GM18519 (cell line): Measurements from ENCODE around the gene UBE2G1.
"Not testable (repeated sequence)": the region's sequence is repeated elsewhere in the genome, so short reads cannot be mapped to it uniquely, and the experiment has no call there.

Experiments used
- ATAC-seq: cut with Tn5 transposase; IDR thresholded peaks from one replicate; pipeline ENCODE4 v1.9.1; 2021; ENCODE audit warnings: mild to moderate bottlenecking, moderate library complexity; ENCODE audit not compliant: unreplicated experiment, low FRiP score

UBE2G1 gene

GRCh38 chr17:4375796-4376440 lies 9.4 kb upstream of the UBE2G1 start:
- ATAC-seq = not testable (repeated sequence)

DNA sequence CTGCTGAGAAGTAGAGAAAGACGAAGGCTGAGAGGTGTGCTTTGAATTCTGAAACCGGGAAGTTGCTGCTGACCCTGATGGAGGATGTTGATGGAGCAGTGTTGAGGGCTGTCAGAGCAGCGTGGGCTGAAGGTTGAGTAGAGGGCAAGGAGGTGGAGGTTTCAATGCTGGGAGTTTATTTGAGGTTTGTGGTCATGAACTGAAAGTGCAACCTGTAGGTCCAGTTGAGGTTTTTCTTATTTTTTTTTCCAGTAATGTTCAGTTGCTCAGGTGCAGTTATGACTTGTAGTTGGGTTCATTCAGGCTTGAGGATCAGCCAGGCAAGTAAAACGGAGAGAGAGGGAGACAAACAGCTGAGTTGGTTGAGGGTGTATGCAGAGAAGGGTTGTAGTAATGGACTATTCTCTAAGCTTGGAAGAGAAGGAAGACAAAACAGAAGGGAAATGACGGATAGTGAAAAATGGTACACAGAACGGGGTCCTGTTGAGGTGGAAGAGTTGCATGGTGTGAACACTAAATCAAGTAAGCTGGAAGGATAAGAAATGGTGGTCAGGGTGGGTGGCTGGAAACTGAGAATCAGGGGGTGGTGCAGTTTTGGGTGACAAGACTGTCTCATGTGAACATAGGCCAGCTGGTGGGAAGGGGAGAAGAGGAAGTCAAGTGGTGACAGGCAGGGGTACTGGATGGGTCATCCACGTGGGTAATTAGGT lies 8.7 kb upstream of the UBE2G1 start:
- ATAC-seq = peak; percentile 69

DNA sequence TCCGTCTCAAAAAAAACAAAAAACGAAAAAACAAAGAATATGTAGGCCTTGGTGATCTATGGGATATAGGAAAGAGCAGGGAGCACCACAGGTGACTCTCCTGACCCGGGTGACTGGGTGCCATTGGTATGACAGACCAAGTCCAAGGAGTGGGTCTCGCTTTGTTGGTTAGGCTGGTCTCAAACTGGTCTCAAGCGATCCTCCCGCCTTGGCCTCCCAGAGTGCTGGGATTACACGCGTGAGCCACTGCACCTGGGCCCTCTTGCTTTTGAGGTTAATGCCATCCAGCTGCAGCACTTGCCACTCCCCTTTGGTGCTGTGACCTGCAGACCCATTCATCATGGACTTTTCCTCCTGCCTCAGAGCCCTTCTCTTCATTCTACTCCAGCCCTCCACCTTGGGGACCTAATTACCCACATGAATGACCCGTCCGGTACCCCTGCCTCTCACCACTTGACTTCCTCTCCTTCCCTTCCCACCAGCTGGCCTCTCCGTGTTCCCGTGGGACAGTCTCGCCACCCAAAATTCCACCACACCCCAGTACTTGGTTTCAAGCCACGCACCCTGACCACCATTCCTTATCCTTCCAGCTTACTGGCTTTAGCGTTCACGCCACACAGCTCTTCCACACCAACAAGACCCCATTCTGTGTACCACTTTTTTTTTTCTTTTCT lies 3.2 kb upstream of the UBE2G1 start:
- ATAC-seq = no peak

DNA sequence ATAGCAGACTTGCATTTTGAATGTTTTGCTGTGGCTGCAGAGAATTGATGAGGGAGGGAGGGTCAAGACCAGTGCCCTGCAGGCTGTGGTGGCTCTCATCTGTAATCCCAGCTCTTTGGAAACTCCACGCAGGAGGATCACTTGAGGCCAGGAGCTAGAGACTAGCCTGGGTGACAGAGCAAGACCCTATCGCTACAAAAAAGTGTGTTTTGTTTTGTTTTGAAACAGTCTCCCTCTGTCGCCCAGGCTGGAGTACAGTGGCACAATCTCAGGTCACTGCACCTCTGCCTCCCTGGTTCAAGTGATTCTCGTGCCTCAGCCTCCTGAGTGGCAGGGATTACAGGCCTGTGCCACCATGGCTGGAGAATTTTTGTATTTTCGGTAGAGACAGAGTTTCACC lies 1.9 kb upstream of the UBE2G1 start:
- ATAC-seq = no peak

- ATAC-seq = not testable (repeated sequence)
These were observed 702 bp upstream of the UBE2G1 start for GRCh38 chr17:4367177-4367576.

GRCh38 chr17:4365628-4366326 lies 698 bp downstream of the UBE2G1 start:
- peak; percentile 10 for ATAC-seq

DNA sequence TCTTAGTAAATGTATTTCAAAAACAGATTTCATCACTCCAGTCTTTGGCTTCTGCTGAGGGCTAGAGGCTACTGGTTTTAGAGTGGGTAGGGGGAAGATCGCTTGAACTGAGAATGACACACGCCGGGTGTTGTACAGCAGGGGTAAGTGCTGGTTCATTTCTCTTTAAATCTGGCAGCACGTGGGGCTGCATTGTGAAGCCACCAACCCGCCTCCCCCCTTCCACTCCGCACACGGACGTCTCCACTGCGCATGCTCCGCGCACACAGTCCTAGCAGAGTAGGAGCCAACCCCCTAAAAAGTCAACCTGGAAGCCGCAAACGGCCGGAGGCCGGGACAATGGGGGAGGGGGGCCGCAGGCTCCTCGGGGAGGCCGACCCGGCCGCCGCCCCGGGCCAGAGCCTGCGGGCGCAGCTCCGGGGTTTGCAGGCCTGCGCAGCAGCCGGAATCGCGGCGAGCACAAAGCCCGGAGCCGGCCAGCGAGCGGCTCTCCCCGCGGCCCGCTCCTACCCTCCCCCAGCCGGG lies 1.3 kb downstream of the UBE2G1 start:
- peak; percentile 27 for ATAC-seq

DNA sequence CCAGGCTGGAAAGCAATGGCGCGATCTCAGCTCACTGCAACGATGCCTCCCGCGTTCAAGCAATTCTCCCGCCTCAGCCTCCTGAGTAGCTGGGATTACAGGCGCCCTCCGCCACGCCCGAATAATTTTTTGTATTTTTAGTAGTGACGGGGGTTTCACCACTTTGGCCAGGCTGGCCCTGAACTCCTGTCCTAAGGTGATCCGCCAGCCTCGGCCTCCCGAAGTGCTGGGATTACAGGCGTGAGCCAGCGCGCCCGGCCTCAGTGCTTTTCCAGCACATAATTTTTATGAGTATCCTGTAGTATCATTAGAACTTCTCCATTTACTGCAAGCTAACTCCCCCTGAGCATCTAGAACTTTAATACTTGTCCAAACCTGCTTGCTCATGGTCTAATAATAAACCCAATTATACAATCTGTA lies 1.8 kb downstream of the UBE2G1 start:
- no peak for ATAC-seq

DNA sequence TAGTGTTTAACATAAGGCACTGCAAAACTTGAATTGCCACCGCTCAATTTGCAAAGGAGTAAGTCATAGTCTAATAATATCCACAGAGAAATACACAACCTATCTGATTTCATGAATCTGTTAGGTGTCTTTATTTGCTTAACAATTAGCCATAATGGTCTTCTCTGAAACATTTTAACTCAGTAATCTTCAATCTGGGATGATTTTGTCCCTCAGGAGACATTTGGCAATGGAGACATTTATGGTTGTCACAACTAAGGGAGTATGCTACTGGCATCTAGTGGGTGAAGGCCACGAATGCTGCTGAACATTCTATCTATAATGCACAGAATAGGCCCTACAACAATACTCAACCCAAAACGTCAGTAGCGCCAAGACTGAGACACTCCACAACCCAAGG lies 4.3 kb downstream of the UBE2G1 start:
- no peak for ATAC-seq

GRCh38 chr17:4358154-4358553 lies 8.3 kb downstream of the UBE2G1 start:
- ATAC-seq = no peak

DNA sequence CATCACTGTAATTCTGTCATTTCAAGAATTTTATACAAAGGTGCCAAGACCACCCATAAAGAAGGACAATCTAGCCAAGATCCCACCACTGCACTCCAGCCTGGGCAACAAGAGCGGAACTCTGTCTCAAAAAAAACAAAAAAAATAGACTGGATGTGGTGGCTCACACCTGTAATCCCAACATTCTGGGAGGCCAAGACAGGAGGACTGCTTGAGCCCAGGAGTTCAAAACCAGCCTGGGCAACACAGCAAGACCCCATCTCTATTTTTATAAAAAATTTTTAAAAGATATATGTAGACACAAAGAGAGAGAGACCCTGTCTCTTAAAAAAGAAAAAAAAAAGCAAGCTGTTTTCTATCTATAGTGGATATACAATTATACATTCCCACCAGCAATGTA lies 8.8 kb downstream of the UBE2G1 start:
- no peak for ATAC-seq

DNA sequence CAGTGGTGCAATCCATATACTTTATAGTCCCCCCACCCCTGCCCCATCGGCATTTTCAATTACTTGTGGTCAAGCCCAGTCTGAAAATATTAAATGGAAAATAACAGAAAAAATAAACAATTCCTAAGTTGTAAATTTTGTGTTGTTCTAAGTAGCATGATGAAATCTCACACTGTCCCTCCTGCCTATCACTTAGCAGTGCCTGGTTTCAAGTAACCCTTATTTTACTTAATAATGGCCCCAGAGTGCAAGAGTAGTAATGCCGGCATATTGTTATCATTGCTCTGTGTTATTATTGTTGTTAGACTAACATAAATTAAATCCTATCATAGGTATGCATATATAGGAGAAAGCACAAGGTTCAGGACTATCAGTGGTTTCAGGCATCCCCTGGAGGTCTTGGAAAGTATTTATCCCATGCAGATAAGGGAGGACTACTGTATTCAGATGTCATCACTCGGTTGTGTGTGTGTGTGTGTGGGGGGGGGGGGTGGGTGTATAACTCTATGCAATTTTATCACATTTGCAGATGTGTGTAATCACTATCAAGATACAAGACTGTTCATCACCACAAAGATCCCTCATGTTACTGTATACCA lies 9.3 kb downstream of the UBE2G1 start:
- no peak for ATAC-seq

DNA sequence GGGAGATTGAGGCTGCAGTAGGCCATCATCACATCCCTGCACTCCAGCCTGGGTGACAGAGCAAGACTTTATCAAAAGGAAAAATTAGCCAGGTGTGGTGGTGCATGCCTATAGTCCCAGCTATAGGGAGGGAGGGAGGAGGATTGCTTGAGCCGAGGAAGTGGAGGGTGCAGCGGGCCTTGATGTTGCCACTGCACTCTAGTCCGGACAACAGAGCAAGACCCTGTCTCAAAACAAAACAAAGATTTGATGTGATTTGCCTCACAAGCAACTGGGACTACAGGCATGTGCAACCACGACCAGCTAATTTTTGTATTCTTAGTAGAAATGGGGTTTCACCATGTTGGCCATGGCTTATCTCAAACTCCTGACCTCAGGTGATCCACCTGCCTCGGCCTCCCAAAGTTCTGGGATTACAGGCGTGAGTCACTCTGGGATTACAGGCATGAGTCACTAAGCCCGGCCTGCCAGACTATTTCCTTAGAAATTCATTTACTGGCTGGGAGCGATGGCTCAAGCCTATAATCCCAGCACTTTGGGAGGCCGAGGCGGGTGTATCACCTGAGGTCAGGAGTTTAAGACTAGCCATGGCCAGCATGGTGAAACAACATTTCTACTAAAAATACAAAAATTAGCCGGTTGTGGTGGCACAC lies 11.5 kb downstream of the UBE2G1 start:
- no peak for ATAC-seq

DNA sequence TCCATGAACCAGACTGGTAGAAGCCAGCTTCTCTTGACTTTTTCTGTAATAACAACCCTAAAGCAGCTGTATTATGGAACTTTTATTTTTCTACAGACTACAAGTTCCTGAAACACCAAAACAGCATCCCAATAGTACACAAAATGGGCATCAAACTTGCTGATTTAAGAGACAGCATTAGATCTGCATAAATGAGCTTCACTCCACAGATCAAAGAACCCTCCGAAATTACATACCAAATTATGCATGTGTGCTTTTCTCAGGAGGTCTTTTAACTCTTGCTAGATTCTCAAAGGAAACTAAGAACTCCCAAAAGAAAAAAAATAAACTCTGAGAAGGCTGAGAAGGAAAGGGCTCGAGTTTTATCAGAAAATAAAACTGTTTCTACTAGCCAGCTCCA lies 12.3 kb downstream of the UBE2G1 start:
- no peak for ATAC-seq

GRCh38 chr17:4350214-4350613 lies 16.3 kb downstream of the UBE2G1 start:
- not testable (repeated sequence) for ATAC-seq

GRCh38 chr17:4345581-4346252 lies 20.8 kb downstream of the UBE2G1 start:
- ATAC-seq = no peak

DNA sequence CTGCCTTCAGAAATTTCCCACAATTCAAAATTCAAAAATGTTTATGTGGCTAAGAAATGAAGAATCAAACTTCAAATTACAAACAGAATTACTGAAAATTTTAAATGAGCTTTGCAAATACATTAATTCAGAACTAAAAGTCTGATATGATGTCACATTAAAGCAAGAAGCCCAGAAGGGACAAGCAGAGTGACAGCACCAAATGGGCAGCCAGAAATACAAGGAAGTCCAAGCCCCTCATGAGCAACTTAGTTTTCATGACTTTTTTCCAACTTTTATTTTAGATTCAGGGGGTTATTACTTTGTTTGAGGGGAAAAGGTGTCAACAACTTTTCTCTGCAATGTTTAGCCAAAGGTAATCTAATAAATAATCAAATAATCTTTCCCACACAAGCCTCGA lies 21.5 kb downstream of the UBE2G1 start:
- no peak for ATAC-seq

DNA sequence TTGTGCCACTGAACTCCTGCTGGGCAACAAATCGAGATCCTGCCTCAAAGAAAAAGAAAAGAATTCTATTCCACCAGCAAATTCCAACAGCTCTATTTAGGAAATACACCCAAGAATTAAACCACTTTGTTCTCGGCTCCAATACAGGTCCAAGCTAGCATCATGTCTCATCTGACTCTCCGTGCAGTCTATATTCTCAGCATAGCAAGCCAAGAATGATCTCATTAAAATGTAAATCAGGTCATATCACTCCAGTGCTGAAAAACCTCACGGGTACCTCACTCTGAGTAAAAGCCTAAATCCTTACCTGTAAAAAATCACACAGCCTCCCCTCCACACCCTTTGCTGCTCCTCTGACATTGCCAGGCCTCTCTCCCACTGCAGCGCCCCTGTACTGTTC lies 23.9 kb downstream of the UBE2G1 start:
- no peak for ATAC-seq

DNA sequence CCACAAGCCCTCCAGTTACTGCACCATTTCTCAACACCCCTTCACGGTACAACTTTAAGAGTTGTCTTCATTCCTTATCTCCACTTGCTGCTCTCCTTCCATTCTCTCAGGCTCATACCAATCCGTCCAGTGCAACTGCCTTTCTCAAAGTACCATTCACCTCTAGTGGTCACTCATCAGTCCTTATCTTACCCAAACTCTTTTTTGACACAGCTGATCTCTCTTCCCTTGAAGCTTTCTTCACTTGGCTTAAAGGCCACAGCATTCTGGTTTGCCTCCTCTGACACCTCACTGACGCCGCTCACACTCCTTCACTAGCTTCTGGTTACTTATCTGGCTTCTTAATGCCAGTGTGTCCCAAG lies 24.9 kb downstream of the UBE2G1 start:
- no peak for ATAC-seq
